Activated CD4-positive, alpha-beta T cell treated with anti-CD3 and anti-CD28 coated beads for 1 hour (primary cell): Measurements from ENCODE around the gene STING1.
"Not testable (repeated sequence)": the region's sequence is repeated elsewhere in the genome, so short reads cannot be mapped to it uniquely, and the experiment has no call there.

Experiments
- DNase-seq: peaks from one replicate; pipeline ENCODE4 v3.0.0-alpha.2; 2020

The STING1 gene

DNA sequence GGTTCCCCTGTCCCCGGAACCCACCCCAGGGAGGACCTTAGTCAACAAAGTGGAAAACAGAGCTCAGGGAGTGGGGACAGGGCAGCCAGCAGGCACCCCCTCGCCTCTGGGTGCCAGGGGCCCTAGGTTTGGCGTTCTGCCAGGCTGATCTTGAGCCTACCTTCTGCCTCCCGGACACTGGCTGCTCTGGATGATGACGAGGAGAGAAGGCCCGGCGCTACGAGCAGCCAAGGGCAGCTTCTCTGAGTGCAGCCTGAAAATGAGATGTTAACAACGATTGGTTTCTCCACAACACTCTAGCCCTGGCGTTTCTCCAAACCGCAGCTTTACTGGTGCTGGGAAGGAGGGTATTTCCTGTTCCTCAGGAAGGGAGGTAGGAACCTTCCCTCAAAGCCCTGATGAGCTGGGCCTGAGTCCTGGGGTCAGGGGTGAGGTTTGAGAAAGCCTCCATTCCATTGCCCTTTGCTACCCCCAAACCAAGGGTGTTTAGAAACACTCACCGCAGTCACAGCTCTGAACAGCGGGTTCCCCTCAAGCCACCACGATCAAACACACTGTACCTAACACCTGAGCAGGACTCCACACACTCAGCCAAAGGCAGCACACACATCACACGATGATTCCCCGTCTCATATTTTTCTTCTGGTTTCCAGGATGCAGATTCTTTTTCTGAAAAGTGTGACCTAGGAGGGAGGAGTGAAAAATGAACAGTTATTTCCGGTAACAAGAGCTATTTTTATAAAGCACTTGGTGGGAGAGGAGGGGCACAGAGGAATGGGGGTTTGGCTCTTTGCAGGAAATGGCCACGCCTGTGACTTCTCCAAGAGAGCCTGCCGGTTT is at the start of gene STING1:
Gene STING1 (minus strand): TSS at position 709 of the 840 bp plus-strand sequence. CDS start 1,054 bp downstream, outside the sequence.
- DNase-seq: peak; percentile 17

GRCh38 chr5:139531772-139532169 is 49.2 kb upstream of the STING1 start:
- DNase-seq: no peak

- not testable (repeated sequence) for DNase-seq
These were observed 47.5 kb upstream of the STING1 start for GRCh38 chr5:139530079-139530478.

- DNase-seq: not testable (repeated sequence)
These were observed 46.1 kb upstream of the STING1 start for GRCh38 chr5:139528695-139529094.

GRCh38 chr5:139527896-139528467 is 45.4 kb upstream of the STING1 start:
- DNase-seq: not testable (repeated sequence)

DNA sequence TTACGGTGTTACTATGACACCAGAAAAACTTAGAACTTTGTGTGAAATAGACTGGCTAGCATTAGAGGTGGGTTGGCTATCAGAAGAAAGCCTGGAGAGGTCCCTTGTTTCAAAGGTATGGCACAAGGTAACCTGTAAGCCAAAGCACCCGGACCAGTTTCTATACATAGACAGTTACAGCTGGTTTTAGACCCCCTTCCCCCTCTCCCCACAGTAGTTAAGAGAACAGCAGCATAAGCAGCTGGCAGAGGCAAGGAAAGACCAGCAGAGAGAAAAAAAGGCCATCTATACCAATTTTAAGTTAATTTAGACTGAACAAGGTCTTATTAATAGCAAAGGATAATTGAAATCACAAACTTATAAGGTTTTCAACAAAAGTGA is 44.5 kb upstream of the STING1 start:
- DNase-seq: not testable (repeated sequence)

DNA sequence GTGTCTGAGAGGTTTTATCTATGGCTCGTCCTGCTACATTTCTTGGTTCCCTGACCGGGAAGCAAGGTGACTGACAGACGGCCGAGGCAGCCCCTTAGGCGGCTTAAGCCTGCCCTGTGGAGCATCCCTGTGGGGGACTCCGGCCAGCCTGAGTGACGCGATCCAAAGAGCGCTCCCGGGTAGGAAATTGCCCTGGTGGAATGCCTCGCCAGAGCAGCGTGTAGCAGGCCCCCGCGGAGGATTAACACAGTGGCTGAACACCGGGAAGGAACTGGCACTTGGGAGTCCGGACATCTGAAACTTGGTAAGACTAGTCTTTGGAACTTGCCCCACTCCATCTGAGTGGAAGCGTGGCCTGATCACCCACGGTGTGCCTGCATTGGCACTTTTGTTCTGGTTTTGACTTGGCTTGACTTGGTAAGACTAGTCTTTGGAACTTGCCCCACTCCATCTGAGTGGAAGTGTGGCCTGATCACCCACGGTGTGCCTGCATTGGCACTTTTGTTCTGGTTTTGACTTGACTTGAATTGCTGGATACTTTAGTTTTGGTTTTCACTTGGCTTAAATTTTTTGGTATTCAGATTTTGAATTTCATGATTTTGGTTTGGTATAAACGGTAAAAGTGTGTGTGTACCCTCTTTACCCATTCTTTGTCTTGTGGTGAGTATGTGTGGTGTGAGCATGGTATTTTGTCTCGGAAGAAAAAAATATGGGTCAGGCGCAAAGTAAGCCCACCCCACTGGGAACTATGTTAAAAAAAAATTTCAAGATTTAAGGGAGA is 43.9 kb upstream of the STING1 start:
- not testable (repeated sequence) for DNase-seq

DNA sequence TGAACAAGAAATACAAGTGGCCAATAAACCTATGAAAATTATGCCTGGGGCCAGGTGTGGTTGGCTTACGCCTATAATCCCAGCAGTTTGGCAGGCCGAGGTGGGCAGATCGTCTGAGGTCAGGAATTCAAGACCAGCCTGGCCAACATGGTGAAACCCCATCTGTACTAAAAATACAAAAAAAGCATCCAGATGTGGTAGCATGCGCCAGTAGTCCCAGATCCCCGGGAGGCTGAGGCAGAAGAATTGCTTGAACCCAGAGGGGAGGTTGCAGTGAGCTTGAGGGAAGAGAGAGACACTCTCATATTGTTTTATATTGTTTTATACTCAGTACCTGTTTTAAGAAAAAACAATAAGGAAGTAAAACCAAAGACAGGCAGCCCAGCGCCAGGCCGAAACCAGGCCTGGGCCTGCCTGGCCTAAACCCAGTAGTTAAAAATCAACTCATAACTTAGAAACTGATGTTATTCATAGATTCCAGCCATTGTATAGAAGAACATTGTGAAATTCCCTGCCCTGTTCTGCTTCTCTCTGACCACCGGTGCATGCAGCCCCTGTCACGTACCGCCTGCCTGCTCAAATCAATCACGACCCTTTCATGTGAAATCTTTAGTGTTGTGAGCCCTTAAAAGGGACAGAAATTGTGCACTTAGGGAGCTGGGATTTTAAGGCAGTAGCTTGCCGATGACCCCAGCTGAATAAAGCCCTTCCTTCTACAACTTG is 43.2 kb upstream of the STING1 start:
- not testable (repeated sequence) for DNase-seq

GRCh38 chr5:139524940-139525585 is 42.5 kb upstream of the STING1 start:
- no peak for DNase-seq

- DNase-seq: no peak
These were observed 41.9 kb upstream of the STING1 start for GRCh38 chr5:139524446-139524845.

- no peak for DNase-seq
These were observed 41.3 kb upstream of the STING1 start for GRCh38 chr5:139523635-139524445.

DNA sequence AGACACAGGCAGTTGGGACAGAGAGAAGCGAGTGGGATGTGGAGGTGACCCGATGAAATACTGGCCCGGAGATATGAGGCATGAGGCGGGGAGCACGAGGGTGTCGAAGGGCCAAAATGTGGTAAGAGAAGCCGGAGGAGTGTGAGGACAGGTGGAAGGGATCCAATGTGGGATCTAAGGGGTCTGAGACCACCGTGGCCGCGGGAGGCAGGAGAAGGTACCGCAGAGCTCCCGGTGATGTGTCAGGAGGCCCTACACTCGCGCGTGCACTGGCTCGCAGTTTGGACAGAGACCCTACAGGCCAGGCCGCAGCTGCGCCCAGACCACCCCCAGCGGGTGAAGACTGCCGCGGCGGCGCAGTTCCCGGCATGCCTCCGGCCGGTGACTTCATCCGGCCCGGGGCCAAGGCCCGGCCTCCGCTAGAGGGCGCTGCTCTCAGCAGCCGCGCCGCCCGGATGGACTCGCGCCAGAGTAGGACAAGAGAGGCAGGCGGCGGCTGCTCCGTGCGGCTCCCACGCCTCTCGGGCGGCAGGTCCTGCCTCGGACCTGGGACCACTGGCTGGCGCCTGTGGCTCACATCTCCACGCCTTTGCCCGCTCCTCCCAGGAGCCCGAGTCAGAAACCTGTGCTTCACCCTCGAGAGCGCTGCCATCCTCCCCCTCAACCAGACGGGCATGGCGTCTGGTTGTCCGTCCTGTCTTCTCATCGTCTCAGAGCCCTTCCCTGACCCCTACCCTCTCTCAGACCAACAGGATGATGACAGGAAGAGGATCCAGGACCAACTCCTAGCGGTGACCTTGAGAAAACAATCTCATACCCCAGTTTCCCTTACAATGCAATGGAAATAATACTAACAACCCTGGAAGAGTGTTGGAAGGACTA is 35.4 kb upstream of the STING1 start:
- DNase-seq: peak; percentile 82

DNA sequence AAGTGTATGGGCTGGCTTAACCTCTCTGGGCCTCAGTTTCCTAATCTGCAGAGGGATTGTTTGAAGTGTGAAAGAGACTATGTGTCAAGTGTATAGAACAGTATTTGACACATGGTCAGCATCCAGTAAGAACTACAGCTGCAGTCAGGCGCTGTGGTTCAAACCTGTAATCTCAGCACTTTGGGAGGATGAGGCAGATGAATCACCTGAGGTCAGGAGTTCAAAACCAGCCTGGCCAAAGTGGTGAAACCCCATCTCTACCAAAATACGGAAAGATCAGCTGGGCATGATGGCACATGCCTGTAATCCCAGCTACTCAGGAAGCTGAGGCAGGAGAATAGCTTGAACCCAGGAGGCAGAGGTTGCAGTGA is 31.9 kb upstream of the STING1 start:
- DNase-seq: no peak

DNA sequence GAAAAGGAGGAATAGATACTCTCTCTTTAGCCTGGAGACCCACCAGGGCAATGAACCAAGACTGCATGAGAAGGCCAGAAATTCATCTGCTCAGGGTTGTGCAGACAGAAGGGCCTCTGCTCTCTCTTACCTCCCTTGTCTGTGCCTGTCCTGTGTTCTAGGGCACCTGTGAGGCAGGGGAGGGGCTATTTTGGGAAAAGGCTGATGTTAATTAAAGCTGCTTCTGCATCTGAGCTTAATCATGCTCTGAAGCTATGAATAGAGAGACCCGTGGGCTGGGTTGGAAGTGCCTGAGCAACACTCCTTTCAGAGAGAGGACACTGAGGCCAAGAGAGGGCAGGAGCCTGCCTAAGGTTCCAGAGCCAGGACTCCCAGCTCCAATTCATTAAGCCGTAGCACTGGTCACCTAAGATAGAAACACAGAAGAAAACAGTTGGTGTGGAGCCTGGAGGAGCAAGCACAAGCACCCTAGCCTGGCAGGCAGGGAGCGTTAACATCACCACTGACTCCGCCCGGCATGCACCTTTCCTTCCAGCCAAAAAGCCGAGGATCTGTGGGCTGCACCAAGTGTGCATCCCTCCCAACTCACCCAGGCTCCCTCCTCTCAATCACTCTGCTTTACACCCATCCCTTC is 31.4 kb upstream of the STING1 start:
- DNase-seq: no peak

DNA sequence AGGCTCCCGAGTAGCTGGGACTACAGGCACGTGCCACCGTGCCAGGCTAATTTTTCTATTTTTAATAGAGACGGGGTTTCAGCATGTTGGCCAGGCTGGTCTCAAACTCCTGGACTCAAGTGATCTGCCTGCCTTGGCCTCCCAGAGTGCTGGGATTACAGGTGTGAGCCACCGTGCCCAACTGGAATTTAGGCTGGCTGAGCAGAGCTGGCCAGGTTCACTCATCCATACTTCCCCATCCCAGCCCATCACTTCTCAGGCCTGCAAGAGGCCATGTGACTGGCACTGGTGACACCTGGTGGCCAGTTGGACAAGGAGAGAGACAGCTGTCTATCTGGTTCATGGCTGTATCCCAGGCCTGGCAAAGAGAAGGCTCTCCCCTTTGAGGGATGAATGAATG is 30.9 kb upstream of the STING1 start:
- peak; percentile 67 for DNase-seq

DNA sequence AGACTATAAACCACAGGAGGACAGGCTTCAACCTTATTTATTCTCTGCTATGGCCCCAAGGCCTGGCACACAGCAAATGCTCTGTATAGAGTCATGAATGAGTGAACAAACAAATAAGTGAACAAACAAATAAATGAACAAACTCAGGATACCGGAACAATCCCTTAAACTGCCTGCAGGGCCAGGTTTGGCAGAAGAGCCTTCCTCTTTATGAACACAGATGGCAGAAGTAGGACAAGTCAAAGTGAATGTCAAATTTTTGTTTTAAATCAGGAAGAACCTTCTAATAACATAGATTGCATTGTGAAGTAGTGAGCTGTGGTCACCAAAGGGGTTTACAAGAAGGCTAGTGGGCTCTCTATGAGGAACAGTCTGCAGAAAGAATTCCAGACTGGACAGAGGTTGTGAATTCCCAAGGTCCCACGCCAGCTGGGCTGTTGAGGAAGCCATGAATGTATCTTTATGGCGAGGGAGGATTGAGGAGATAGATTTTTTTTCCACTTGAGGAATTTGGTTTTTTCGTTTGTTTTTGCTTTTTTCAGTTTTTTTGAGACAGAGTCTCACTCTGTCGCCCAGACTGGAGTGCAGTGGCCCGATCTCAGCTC is 30.3 kb upstream of the STING1 start:
- no peak for DNase-seq

DNA sequence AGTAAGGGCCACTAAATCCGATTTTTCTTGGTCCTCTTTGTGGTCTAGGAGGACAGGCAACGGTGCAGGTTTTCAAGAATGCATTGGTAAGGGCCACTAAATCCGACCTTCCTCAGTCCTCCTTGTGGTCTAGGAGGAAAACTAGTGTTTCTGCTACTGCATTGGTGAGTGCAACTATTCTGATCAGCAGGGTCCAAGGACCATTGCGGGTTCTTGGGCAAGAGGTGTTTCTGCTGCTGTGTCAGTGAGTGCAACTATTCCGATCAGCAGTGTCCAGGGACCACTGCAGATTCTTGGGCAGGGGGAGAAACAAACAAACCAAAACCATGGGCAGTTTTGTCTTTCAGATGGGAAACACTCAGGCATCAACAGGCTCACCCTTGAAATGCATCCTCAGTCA is 22.2 kb upstream of the STING1 start:
- DNase-seq: not testable (repeated sequence)

- DNase-seq: not testable (repeated sequence)
These were observed 21.3 kb upstream of the STING1 start for GRCh38 chr5:139503879-139504278.

- not testable (repeated sequence) for DNase-seq
These were observed 20.7 kb upstream of the STING1 start for GRCh38 chr5:139503036-139503817.
